ENCODE measurements around the gene IFNLR1. TPM values are rescaled to one million over a fixed set of nuclear protein-coding genes. Genes with fewer than 3 reads are reported as not detected.

The IFNLR1 gene
- total and polyA plus RNA-seq, 5 donors from 2014 or later, result 0.36 to 2.8 (median 0.67) TPM

GRCh38 chr1:24204116-24204515, 17.0 kb upstream of the IFNLR1 start:
- Histone ChIP-seq H3K9me3 (ENCODE audit: control insufficient read depth in 2 of 2, low read length in 2 of 2) (no peaks in the 10 kb centered on the region), H3K27me3 (ENCODE audit: control insufficient read depth, insufficient read depth, low read length) (no peaks in the 10 kb centered on the region), H3K27ac (ENCODE audit: insufficient read depth, low read length, poor library complexity, severe bottlenecking) (no peak overlapping the region), H3K36me3 (ENCODE audit: control insufficient read depth, insufficient read depth, low read length) (no peaks in the 10 kb centered on the region), H3K4me1 (ENCODE audit: control insufficient read depth, insufficient read depth, low read length, poor library complexity, severe bottlenecking) (peaks cover 15% of the 10 kb centered on the region), H3K4me3 (ENCODE audit: low read depth, low read length) (no peak overlapping the region)
- DNase-seq (no peak), ATAC-seq (ENCODE audit: low read depth in 2 of 2) (no peak)
- H3K4me1 Mint-ChIP-seq, result peaks cover 0 to 21% (median 7%) of the 10 kb centered on the region in 4 donors
- peaks cover 0 to 2% (median 0%) of the 10 kb centered on the region in 7 donors for H3K9me3 Mint-ChIP-seq
- H3K36me3 Mint-ChIP-seq, result no peaks in the 10 kb centered on the region
- no peak overlapping the region for H3K4me3 Mint-ChIP-seq
- no peak overlapping the region for H3K27ac Mint-ChIP-seq
- H3K27me3 Mint-ChIP-seq, result peaks cover 4% of the 10 kb centered on the region

- peaks cover 0 to 2% (median 0%) of the 10 kb centered on the region in 7 donors for H3K9me3 Mint-ChIP-seq
- ATAC-seq (ENCODE audit: low read depth in 2 of 2) (peak in 1 of 2 donors; percentile 33), DNase-seq (peak in 2 of 3 donors; percentile 18 to 45)
- Histone ChIP-seq H3K36me3 (ENCODE audit: control insufficient read depth, insufficient read depth, low read length) (no peaks in the 10 kb centered on the region), H3K27me3 (ENCODE audit: control insufficient read depth, insufficient read depth, low read length) (no peaks in the 10 kb centered on the region), H3K4me1 (ENCODE audit: control insufficient read depth, insufficient read depth, low read length, poor library complexity, severe bottlenecking) (peaks cover 15% of the 10 kb centered on the region), H3K9me3 (ENCODE audit: control insufficient read depth in 2 of 2, low read length in 2 of 2) (no peaks in the 10 kb centered on the region), H3K4me3 (ENCODE audit: low read depth, low read length) (no peak overlapping the region), H3K27ac (ENCODE audit: insufficient read depth, low read length, poor library complexity, severe bottlenecking) (no peak overlapping the region)
- H3K4me3 Mint-ChIP-seq, result no peak overlapping the region
- peaks cover 0 to 21% (median 7%) of the 10 kb centered on the region in 4 donors for H3K4me1 Mint-ChIP-seq
- H3K36me3 Mint-ChIP-seq, result no peaks in the 10 kb centered on the region
- H3K27me3 Mint-ChIP-seq, result peaks cover 4% of the 10 kb centered on the region
- H3K27ac Mint-ChIP-seq, result peak overlapping the region in 1 of 3 donors; percentile 20
Measured at GRCh38 chr1:24203404-24203803, 16.3 kb upstream of the IFNLR1 start.

- H3K27ac ChIP-seq (ENCODE audit: insufficient read depth, low read length, poor library complexity, severe bottlenecking), result no peak overlapping the region
- Mint-ChIP-seq H3K27me3 (peaks cover 4% of the 10 kb centered on the region), H3K4me1 (peaks cover 0 to 21% (median 7%) of the 10 kb centered on the region in 4 donors), H3K9me3 (peaks cover 0 to 2% (median 0%) of the 10 kb centered on the region in 7 donors), H3K36me3 (no peaks in the 10 kb centered on the region), H3K4me3 (no peak overlapping the region), H3K27ac (no peak overlapping the region)
- ATAC-seq (ENCODE audit: low read depth in 2 of 2) (no peak), DNase-seq (no peak)
- no peak overlapping the region for H3K4me3 ChIP-seq (ENCODE audit: low read depth, low read length)
- no peaks in the 10 kb centered on the region for H3K36me3 ChIP-seq (ENCODE audit: control insufficient read depth, insufficient read depth, low read length)
- H3K4me1 ChIP-seq (ENCODE audit: control insufficient read depth, insufficient read depth, low read length, poor library complexity, severe bottlenecking), result peaks cover 15% of the 10 kb centered on the region
- H3K9me3 ChIP-seq (ENCODE audit: control insufficient read depth in 2 of 2, low read length in 2 of 2), result no peaks in the 10 kb centered on the region
- H3K27me3 ChIP-seq (ENCODE audit: control insufficient read depth, insufficient read depth, low read length), result no peaks in the 10 kb centered on the region
Measured at GRCh38 chr1:24202987-24203386, 15.9 kb upstream of the IFNLR1 start.

- H3K36me3 Mint-ChIP-seq, result no peaks in the 10 kb centered on the region
- no peak overlapping the region for H3K27ac ChIP-seq (ENCODE audit: insufficient read depth, low read length, poor library complexity, severe bottlenecking)
- peaks cover 0 to 2% (median 0%) of the 10 kb centered on the region in 7 donors for H3K9me3 Mint-ChIP-seq
- no peak overlapping the region for H3K4me3 ChIP-seq (ENCODE audit: low read depth, low read length)
- H3K36me3 ChIP-seq (ENCODE audit: control insufficient read depth, insufficient read depth, low read length), result no peaks in the 10 kb centered on the region
- H3K27me3 ChIP-seq (ENCODE audit: control insufficient read depth, insufficient read depth, low read length), result no peaks in the 10 kb centered on the region
- peaks cover 15% of the 10 kb centered on the region for H3K4me1 ChIP-seq (ENCODE audit: control insufficient read depth, insufficient read depth, low read length, poor library complexity, severe bottlenecking)
- H3K27ac Mint-ChIP-seq, result no peak overlapping the region
- H3K27me3 Mint-ChIP-seq, result peaks cover 4% of the 10 kb centered on the region
- DNase-seq (no peak), ATAC-seq (ENCODE audit: low read depth in 2 of 2) (no peak)
- no peaks in the 10 kb centered on the region for H3K9me3 ChIP-seq (ENCODE audit: control insufficient read depth in 2 of 2, low read length in 2 of 2)
- peaks cover 0 to 21% (median 7%) of the 10 kb centered on the region in 4 donors for H3K4me1 Mint-ChIP-seq
- no peak overlapping the region for H3K4me3 Mint-ChIP-seq
Measured at GRCh38 chr1:24202556-24202955, 15.5 kb upstream of the IFNLR1 start.

GRCh38 chr1:24201941-24202440, 14.9 kb upstream of the IFNLR1 start:
- no peak overlapping the region for H3K4me3 Mint-ChIP-seq
- no peaks in the 10 kb centered on the region for H3K9me3 ChIP-seq (ENCODE audit: control insufficient read depth in 2 of 2, low read length in 2 of 2)
- peaks cover 0 to 2% (median 0%) of the 10 kb centered on the region in 7 donors for H3K9me3 Mint-ChIP-seq
- no peak overlapping the region for H3K27ac ChIP-seq (ENCODE audit: insufficient read depth, low read length, poor library complexity, severe bottlenecking)
- H3K4me3 ChIP-seq (ENCODE audit: low read depth, low read length), result no peak overlapping the region
- H3K4me1 ChIP-seq (ENCODE audit: control insufficient read depth, insufficient read depth, low read length, poor library complexity, severe bottlenecking), result peaks cover 15% of the 10 kb centered on the region
- peaks cover 4% of the 10 kb centered on the region for H3K27me3 Mint-ChIP-seq
- H3K36me3 Mint-ChIP-seq, result no peaks in the 10 kb centered on the region
- H3K27me3 ChIP-seq (ENCODE audit: control insufficient read depth, insufficient read depth, low read length), result no peaks in the 10 kb centered on the region
- ATAC-seq (ENCODE audit: low read depth in 2 of 2), result no peak
- H3K36me3 ChIP-seq (ENCODE audit: control insufficient read depth, insufficient read depth, low read length), result no peaks in the 10 kb centered on the region
- peaks cover 0 to 21% (median 7%) of the 10 kb centered on the region in 4 donors for H3K4me1 Mint-ChIP-seq
- no peak overlapping the region for H3K27ac Mint-ChIP-seq
- DNase-seq, result peak; percentile 36 to 57 (median 38)

GRCh38 chr1:24199291-24199900, 12.3 kb upstream of the IFNLR1 start:
- Mint-ChIP-seq H3K27ac (peak overlapping the region in 2 of 3 donors; percentile 4 to 67), H3K27me3 (peaks cover 4% of the 10 kb centered on the region), H3K4me1 (peaks cover 0 to 21% (median 9%) of the 10 kb centered on the region in 4 donors), H3K9me3 (peaks cover 0 to 2% (median 0%) of the 10 kb centered on the region in 7 donors), H3K36me3 (no peaks in the 10 kb centered on the region), H3K4me3 (peak overlapping the region; percentile 39 to 80 (median 70))
- H3K4me3 ChIP-seq (ENCODE audit: low read depth, low read length), result peak overlapping the region; percentile 57
- peaks cover 15% of the 10 kb centered on the region for H3K4me1 ChIP-seq (ENCODE audit: control insufficient read depth, insufficient read depth, low read length, poor library complexity, severe bottlenecking)
- no peaks in the 10 kb centered on the region for H3K36me3 ChIP-seq (ENCODE audit: control insufficient read depth, insufficient read depth, low read length)
- no peaks in the 10 kb centered on the region for H3K9me3 ChIP-seq (ENCODE audit: control insufficient read depth in 2 of 2, low read length in 2 of 2)
- DNase-seq (peak; percentile 68 to 81 (median 78)), ATAC-seq (ENCODE audit: low read depth in 2 of 2) (peak; percentile 72 to 80)
- H3K27me3 ChIP-seq (ENCODE audit: control insufficient read depth, insufficient read depth, low read length), result no peaks in the 10 kb centered on the region
- no peak overlapping the region for H3K27ac ChIP-seq (ENCODE audit: insufficient read depth, low read length, poor library complexity, severe bottlenecking)

- DNase-seq (no peak), ATAC-seq (ENCODE audit: low read depth in 2 of 2) (no peak)
- Mint-ChIP-seq H3K4me1 (peaks cover 0 to 18% (median 7%) of the 10 kb centered on the region in 4 donors), H3K9me3 (peaks cover 0 to 2% (median 0%) of the 10 kb centered on the region in 7 donors), H3K36me3 (no peaks in the 10 kb centered on the region), H3K4me3 (no peak overlapping the region), H3K27ac (no peak overlapping the region), H3K27me3 (peaks cover 4% of the 10 kb centered on the region)
- H3K4me3 ChIP-seq (ENCODE audit: low read depth, low read length), result no peak overlapping the region
- peaks cover 14% of the 10 kb centered on the region for H3K4me1 ChIP-seq (ENCODE audit: control insufficient read depth, insufficient read depth, low read length, poor library complexity, severe bottlenecking)
- no peak overlapping the region for H3K27ac ChIP-seq (ENCODE audit: insufficient read depth, low read length, poor library complexity, severe bottlenecking)
- no peaks in the 10 kb centered on the region for H3K9me3 ChIP-seq (ENCODE audit: control insufficient read depth in 2 of 2, low read length in 2 of 2)
- no peaks in the 10 kb centered on the region for H3K27me3 ChIP-seq (ENCODE audit: control insufficient read depth, insufficient read depth, low read length)
- no peaks in the 10 kb centered on the region for H3K36me3 ChIP-seq (ENCODE audit: control insufficient read depth, insufficient read depth, low read length)
Measured at GRCh38 chr1:24198766-24199165, 11.7 kb upstream of the IFNLR1 start.

- Histone ChIP-seq H3K4me3 (ENCODE audit: low read depth, low read length) (no peak overlapping the region), H3K9me3 (ENCODE audit: control insufficient read depth in 2 of 2, low read length in 2 of 2) (no peaks in the 10 kb centered on the region), H3K27me3 (ENCODE audit: control insufficient read depth, insufficient read depth, low read length) (no peaks in the 10 kb centered on the region), H3K27ac (ENCODE audit: insufficient read depth, low read length, poor library complexity, severe bottlenecking) (no peak overlapping the region), H3K4me1 (ENCODE audit: control insufficient read depth, insufficient read depth, low read length, poor library complexity, severe bottlenecking) (peaks cover 11% of the 10 kb centered on the region), H3K36me3 (ENCODE audit: control insufficient read depth, insufficient read depth, low read length) (no peaks in the 10 kb centered on the region)
- DNase-seq (no peak), ATAC-seq (ENCODE audit: low read depth in 2 of 2) (no peak)
- H3K9me3 Mint-ChIP-seq, result peaks cover 0 to 2% (median 0%) of the 10 kb centered on the region in 7 donors
- H3K4me3 Mint-ChIP-seq, result no peak overlapping the region
- peaks cover 0 to 28% (median 17%) of the 10 kb centered on the region in 4 donors for H3K4me1 Mint-ChIP-seq
- H3K36me3 Mint-ChIP-seq, result no peaks in the 10 kb centered on the region
- no peak overlapping the region for H3K27ac Mint-ChIP-seq
- peaks cover 4% of the 10 kb centered on the region for H3K27me3 Mint-ChIP-seq
Measured at GRCh38 chr1:24195874-24196273, 8.8 kb upstream of the IFNLR1 start.

Data from CD4-positive, CD25-positive, alpha-beta regulatory T cell (primary cell).